NCI-H526 (cell line): ENCODE measurements around the gene THSD7B.

Experiments
- DNase-seq, 2 experiments: peaks; one replicate each; lab custom pipeline; 2025; lab: John Stamatoyannopoulos, UW

The THSD7B gene

DNA sequence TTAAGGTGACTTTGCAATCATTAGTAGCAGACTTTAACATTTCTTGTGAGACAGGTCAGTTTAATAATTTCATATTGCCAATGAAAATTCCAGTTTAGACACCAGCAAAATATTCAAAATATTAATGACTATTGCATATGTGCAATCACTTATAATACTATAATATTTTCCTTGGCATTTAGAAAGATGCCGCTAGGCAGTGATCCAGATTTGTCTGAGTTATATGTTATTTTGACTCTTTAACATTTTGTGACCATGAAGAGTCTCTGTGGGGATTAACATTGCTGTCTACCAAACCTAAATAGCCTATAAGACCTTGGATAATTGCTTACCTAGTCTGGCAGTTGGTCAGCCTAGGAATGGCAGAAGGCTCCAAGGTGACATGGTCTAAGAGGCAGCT lies 389.6 kb downstream of the THSD7B start:
- DNase-seq = no peak

DNA sequence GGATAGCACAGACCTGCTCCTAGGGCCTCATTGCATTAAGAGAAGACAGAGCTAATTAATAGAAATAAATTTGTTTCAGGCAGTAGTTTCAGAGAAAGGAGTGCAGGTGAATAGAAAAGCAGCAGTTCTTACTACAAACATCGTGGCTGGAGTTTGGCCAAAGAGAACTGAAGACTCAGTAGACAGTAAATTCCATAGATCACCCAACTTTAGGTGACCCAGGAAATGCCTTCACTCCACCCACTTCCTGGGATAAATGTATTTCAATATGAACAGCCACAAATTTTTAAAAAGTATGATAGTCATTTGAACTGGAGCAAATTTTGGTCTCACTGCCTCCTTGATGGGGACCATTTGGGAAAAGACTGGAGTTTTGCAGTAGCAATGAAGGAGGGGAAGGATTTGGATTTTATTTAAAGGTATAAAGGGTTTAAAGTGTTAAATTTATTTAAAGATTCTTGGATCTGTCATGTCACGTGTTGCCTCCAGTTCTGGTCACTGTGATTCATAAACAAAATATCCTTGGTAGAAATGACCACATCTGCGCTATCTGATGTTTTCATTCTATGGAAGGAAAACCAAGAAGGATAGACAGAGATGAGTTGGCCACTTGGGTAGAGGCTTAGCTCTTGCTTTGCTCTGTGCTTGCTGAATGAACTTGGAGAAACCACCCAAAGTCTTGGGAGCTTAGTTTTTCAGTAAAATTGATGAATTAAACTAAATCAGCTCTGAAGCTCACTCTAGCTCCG lies 390.2 kb downstream of the THSD7B start:
- DNase-seq = no peak

DNA sequence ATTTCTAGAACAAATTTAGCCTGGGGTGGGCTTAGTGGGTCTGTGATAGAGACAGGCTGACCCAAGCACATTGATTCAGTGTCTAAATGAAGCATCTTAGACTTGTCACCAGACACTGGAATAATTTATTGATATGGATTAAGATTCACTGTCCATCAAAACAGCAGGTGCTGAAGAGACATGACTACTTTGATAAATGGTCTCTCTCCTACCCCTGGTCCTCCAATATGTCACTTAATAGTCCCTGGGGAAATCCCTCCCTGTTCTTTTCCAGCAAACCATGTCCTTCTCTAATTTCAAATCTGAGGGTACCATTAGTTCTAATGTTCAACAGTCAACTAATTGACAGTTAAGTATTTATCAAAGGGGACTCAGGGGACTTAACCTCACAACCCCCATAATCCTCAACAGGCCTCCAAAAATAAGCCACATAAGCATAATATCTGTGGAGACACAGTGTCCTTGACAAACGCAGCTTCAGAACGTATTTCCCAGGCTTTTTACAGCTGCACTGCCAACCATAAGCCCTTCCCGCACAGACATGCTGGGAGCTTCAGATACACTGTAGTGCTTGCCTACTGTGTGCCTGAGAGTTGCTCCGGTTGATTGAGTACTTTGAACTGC lies 391.0 kb downstream of the THSD7B start:
- no peak for DNase-seq

DNA sequence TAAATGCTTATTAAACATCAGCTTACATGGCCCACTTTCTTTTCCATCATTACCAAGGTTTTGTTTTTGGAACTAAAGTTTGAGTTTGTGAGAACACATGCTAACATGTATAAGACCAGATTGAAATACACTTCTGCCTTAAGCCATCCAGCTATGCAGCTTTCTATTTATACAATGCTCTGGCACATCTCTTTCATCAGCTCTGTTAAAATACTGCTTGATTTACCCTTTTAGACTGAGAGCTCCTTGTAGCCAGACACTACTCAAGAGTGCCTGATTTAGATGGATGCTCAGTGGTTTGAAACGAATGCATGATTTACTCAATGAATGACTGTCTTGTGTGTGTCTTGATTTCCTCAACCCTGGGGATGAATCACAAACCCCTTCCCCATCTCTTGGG lies 392.5 kb downstream of the THSD7B start:
- DNase-seq = no peak

DNA sequence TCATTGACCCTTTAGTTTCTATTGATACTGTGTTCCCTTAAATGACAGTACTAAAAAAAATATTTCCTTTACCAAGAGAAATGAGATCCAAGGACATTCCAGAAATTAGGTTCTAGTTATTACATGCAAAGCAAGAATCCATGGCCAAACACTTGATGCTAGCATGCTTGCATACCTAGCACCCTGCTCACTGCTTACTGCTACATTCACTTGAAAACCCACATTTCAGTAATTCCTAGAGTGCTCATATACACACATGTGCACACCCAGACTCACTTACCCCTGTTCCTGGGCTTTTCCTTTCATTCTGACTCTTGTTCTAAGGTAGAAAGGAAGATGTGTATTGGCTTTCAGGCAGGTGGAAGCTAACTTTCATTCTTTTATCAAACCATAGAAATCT lies 395.9 kb downstream of the THSD7B start:
- DNase-seq = no peak

DNA sequence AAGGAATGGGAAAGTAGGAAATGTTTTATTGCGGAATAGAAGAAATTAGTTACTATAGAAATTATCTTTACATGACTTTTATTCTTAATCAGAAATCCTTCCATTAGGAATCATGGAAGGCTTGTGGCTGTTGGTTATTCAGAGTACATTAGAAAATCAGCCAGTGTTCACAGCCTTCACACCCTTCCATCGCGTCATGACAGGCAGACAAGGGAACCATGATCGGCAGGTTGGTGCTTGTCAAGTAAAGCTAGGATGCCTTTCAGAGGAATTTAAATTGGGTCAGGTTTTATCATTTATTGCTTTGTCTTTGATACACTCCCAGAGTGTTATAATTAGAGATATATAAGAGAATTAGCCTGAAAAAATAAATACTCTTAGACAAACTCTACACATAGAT lies 400.6 kb downstream of the THSD7B start:
- no peak for DNase-seq

GRCh38 chr2:137167651-137168050 lies 402.3 kb downstream of the THSD7B start:
- no peak for DNase-seq

GRCh38 chr2:137168552-137168951 lies 403.2 kb downstream of the THSD7B start:
- DNase-seq = no peak

GRCh38 chr2:137172162-137172561 lies 406.8 kb downstream of the THSD7B start:
- no peak for DNase-seq

DNA sequence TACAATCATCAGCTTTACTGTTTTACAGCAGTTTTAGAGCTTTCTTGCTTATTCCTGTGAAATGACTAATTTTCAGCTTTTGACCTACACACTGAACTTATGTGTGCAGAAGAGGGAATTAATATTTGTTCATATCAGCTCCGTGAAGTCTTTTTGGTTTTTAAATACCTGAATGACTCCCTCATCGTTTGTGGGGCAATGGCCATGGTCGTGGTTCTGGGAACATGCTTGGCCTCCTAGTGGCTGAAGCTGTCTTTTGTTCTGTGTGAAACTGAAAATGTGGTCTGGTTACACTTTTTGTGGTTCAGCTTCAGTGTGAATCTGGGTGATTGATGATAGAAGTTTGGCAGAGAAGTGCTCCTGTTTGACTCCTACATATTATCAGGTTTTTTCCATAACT lies 408.1 kb downstream of the THSD7B start:
- DNase-seq = no peak

- DNase-seq = peak; percentile 15 to 73
These were observed 409.9 kb downstream of the THSD7B start for GRCh38 chr2:137175246-137175645.

DNA sequence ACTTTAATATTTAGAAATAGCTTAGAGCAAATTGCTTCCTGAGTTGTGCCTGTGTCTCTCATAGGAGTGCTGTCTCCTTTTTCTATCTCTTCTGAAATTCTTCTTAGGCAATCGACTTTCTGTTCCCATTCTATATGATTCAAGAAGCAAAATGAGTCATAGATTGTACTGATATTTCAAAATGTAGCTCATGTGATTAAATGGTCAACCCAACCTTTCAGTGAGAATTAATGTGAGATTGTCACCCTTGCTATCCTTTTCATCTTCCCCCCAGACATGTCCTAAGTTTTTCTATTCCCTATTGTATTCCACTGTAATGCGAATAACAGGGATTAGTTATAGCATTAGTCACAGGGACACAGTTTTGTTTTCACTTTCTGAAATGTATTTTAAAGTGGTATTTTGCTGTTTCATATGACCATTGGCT lies 413.6 kb downstream of the THSD7B start:
- no peak for DNase-seq

- DNase-seq = no peak
These were observed 414.2 kb downstream of the THSD7B start for GRCh38 chr2:137179542-137179941.

GRCh38 chr2:137180012-137180411 lies 414.7 kb downstream of the THSD7B start:
- DNase-seq = no peak

- DNase-seq = no peak
These were observed 416.0 kb downstream of the THSD7B start for GRCh38 chr2:137181370-137181769.

- DNase-seq = no peak
These were observed 416.7 kb downstream of the THSD7B start for GRCh38 chr2:137182071-137182470.

- no peak for DNase-seq
These were observed 418.0 kb downstream of the THSD7B start for GRCh38 chr2:137183206-137183898.

DNA sequence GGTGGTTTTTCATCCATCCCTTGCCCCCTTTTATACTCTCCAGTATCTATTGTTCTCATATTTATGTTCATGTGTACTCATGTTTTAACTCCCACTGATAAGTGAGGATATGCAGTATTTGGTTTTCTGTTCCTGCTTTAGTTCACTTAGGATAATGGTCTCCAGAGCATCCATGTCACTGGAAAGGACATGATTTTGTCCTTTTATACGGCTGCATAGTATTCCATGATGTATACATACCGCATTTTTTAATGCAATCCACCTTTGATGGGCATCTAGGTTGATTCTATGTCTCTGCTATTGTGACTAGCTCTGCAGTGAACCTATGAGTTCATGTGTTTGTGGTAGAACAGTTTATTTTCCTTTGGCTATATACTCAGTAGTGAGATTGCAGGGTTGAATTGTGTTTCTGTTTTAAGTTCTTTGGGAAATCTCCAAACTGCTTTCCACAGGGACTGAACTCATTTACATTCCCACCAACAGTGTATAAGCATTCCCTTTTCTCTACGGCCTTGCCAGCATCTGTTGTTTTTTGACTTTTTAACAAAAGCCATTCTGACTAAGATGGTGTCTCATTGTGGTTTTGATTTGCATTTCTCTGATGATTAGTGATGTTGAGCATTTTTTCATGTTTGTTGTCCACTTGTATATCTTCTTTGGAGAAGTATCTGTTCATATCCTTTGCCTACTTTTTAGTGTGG lies 420.2 kb downstream of the THSD7B start:
- no peak for DNase-seq

- DNase-seq = no peak
These were observed 421.9 kb downstream of the THSD7B start for GRCh38 chr2:137187216-137187615.

DNA sequence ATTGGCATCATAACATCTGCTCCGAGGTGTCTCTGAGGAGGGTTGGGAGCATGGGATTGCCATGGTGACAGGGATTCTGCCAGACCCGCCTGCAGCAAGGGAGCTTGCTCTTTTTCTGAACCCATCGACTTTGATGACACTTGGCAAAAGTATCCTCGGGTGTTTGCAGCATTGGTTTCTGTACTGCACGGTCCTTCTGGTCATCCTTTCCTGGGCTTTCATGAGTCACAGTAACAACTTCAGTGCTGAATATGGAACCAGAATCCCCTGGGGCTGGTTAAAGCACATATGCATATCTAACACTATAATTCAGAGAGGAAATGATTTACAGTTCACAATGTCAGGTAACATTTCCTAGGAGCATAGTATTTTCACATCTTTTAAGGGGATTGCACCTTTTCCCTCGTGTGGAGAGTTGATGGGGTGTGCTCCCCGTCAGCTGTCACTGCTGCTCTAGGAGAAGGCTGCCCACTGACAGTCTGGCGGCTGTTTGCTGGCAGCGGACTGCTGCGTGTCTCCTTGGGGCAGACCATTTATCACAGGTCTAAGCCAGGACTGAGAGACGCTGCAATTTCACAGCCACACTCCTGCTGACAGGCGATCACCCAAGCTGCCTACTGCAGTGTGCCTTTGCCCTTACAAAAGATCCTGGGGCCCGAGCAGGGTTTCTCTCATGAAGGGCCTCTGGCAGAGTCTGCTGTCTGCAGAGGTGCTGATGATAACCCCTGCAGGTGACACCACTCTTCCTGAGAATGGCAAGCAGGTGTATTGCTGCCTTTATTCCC lies 425.3 kb downstream of the THSD7B start:
- no peak for DNase-seq

- no peak for DNase-seq
These were observed 427.3 kb downstream of the THSD7B start for GRCh38 chr2:137192366-137193310.
